HUES48 (cell line): Measurements from ENCODE around the gene FRMPD4.
"Not testable (repeated sequence)": the region's sequence is repeated elsewhere in the genome, so short reads cannot be mapped to it uniquely, and the experiment has no call there.

Experiments
- H3K27ac ChIP-seq: one replicate; pipeline ENCODE4 v1.7.0; 2013; ENCODE audit warnings: low read depth, low read length, inconsistent platforms
- H3K27me3 ChIP-seq: 2 replicates; pipeline ENCODE4 v1.6.1; 2013; ENCODE audit warnings: mild to moderate bottlenecking, low read length; ENCODE audit not compliant: control insufficient read depth, insufficient read depth
- H3K36me3 ChIP-seq: 2 replicates; pipeline ENCODE4 v1.6.1; 2013; ENCODE audit warnings: low read length; ENCODE audit not compliant: control insufficient read depth, insufficient read depth
- H3K4me1 ChIP-seq: 2 replicates; pipeline ENCODE4 v1.6.1; 2013; ENCODE audit warnings: mild to moderate bottlenecking, low read length; ENCODE audit not compliant: control insufficient read depth, insufficient read depth
- H3K4me3 ChIP-seq: 2 replicates; pipeline ENCODE4 v1.5.1; 2013; ENCODE audit warnings: mild to moderate bottlenecking, low read depth, low read length
- H3K9ac ChIP-seq: 2 replicates; pipeline ENCODE4 v1.6.1; 2013; ENCODE audit warnings: mild to moderate bottlenecking, low read depth, low read length, moderate library complexity
- H3K9me3 ChIP-seq: 2 replicates; pipeline ENCODE4 v1.6.1; 2013; ENCODE audit warnings: low read length; ENCODE audit not compliant: control insufficient read depth, insufficient read depth

Gene FRMPD4

GRCh38 chrX:12149670-12150407, 11.6 kb downstream of the FRMPD4 start:
- Histone ChIP-seq H3K9me3 (no peaks in the 10 kb centered on the region), H3K4me3 (no peak overlapping the region), H3K4me1 (no peaks in the 10 kb centered on the region), H3K9ac (no peak overlapping the region), H3K27me3 (no peaks in the 10 kb centered on the region), H3K27ac (no peak overlapping the region), H3K36me3 (no peaks in the 10 kb centered on the region)

- H3K4me1 ChIP-seq: no peaks in the 10 kb centered on the region
- H3K9ac ChIP-seq: no peak overlapping the region
- no peak overlapping the region for H3K4me3 ChIP-seq
- no peaks in the 10 kb centered on the region for H3K9me3 ChIP-seq
- no peaks in the 10 kb centered on the region for H3K27me3 ChIP-seq
- H3K36me3 ChIP-seq: no peaks in the 10 kb centered on the region
- H3K27ac ChIP-seq: no peak overlapping the region
These were observed 15.0 kb downstream of the FRMPD4 start for GRCh38 chrX:12153317-12153716.

- no peaks in the 10 kb centered on the region for H3K4me1 ChIP-seq
- H3K9ac ChIP-seq: no peak overlapping the region
- H3K27ac ChIP-seq: no peak overlapping the region
- H3K4me3 ChIP-seq: no peak overlapping the region
- no peaks in the 10 kb centered on the region for H3K9me3 ChIP-seq
- H3K27me3 ChIP-seq: no peaks in the 10 kb centered on the region
- H3K36me3 ChIP-seq: no peaks in the 10 kb centered on the region
These were observed 15.5 kb downstream of the FRMPD4 start for GRCh38 chrX:12153741-12154140.

- H3K9ac ChIP-seq: no peak overlapping the region
- 0 out of 2 replicates have a peak, but pooled peaks cover 4% of the 10 kb centered on the region for H3K27me3 ChIP-seq
- no peak overlapping the region for H3K4me3 ChIP-seq
- H3K36me3 ChIP-seq: no peaks in the 10 kb centered on the region
- no peaks in the 10 kb centered on the region for H3K9me3 ChIP-seq
- H3K4me1 ChIP-seq: peaks cover 5% of the 10 kb centered on the region; the same call in 1 of the 2 replicates
- H3K27ac ChIP-seq: no peak overlapping the region
These were observed 21.5 kb downstream of the FRMPD4 start for GRCh38 chrX:12159799-12160198.

GRCh38 chrX:12162420-12162819, 24.1 kb downstream of the FRMPD4 start:
- H3K27ac ChIP-seq: no peak overlapping the region
- H3K4me3 ChIP-seq: no peak overlapping the region
- 0 out of 2 replicates have a peak, but pooled peaks cover 4% of the 10 kb centered on the region for H3K27me3 ChIP-seq
- H3K9me3 ChIP-seq: no peaks in the 10 kb centered on the region
- no peaks in the 10 kb centered on the region for H3K36me3 ChIP-seq
- no peak overlapping the region for H3K9ac ChIP-seq
- peaks cover 5% of the 10 kb centered on the region; the same call in 1 of the 2 replicates for H3K4me1 ChIP-seq

- not testable (repeated sequence) for H3K27me3 ChIP-seq, H3K9ac ChIP-seq, H3K4me1 ChIP-seq, H3K27ac ChIP-seq, H3K36me3 ChIP-seq, H3K9me3 ChIP-seq, H3K4me3 ChIP-seq
These were observed 25.9 kb downstream of the FRMPD4 start for GRCh38 chrX:12164180-12164579.

GRCh38 chrX:12170755-12171154, 32.5 kb downstream of the FRMPD4 start:
- H3K27ac ChIP-seq: no peak overlapping the region
- no peaks in the 10 kb centered on the region for H3K9me3 ChIP-seq
- no peak overlapping the region for H3K9ac ChIP-seq
- peaks cover 14% of the 10 kb centered on the region for H3K4me1 ChIP-seq
- H3K27me3 ChIP-seq: no peaks in the 10 kb centered on the region
- no peak overlapping the region for H3K4me3 ChIP-seq
- H3K36me3 ChIP-seq: no peaks in the 10 kb centered on the region

- Histone ChIP-seq H3K9ac (no peak overlapping the region), H3K4me3 (no peak overlapping the region), H3K27me3 (no peaks in the 10 kb centered on the region), H3K9me3 (no peaks in the 10 kb centered on the region), H3K36me3 (no peaks in the 10 kb centered on the region), H3K27ac (no peak overlapping the region), H3K4me1 (peaks cover 23% of the 10 kb centered on the region)
These were observed 36.1 kb downstream of the FRMPD4 start for GRCh38 chrX:12174358-12174757.

GRCh38 chrX:12197030-12197429, 58.8 kb downstream of the FRMPD4 start:
- no peak overlapping the region for H3K9ac ChIP-seq
- peaks cover 23% of the 10 kb centered on the region for H3K4me1 ChIP-seq
- H3K4me3 ChIP-seq: no peak overlapping the region
- no peaks in the 10 kb centered on the region for H3K9me3 ChIP-seq
- no peaks in the 10 kb centered on the region for H3K27me3 ChIP-seq
- no peaks in the 10 kb centered on the region for H3K36me3 ChIP-seq
- H3K27ac ChIP-seq: no peak overlapping the region

GRCh38 chrX:12206413-12206812, 68.1 kb downstream of the FRMPD4 start:
- H3K9me3 ChIP-seq: no peaks in the 10 kb centered on the region
- H3K36me3 ChIP-seq: no peaks in the 10 kb centered on the region
- H3K9ac ChIP-seq: no peak overlapping the region
- H3K4me1 ChIP-seq: 0 out of 2 replicates have a peak, but pooled peaks cover 2% of the 10 kb centered on the region
- no peak overlapping the region for H3K27ac ChIP-seq
- 0 out of 2 replicates have a peak, but pooled peaks cover 3% of the 10 kb centered on the region for H3K27me3 ChIP-seq
- H3K4me3 ChIP-seq: no peak overlapping the region

- no peak overlapping the region for H3K27ac ChIP-seq
- H3K9me3 ChIP-seq: no peaks in the 10 kb centered on the region
- no peak overlapping the region for H3K4me3 ChIP-seq
- H3K9ac ChIP-seq: no peak overlapping the region
- 0 out of 2 replicates have a peak, but pooled peaks cover 3% of the 10 kb centered on the region for H3K27me3 ChIP-seq
- no peaks in the 10 kb centered on the region for H3K4me1 ChIP-seq
- no peaks in the 10 kb centered on the region for H3K36me3 ChIP-seq
These were observed 72.0 kb downstream of the FRMPD4 start for GRCh38 chrX:12210196-12210815.
